NCI-H1048 (cell line): ENCODE measurements around the gene TELO2.

Source experiments
- DNase-seq: peaks from one replicate; lab custom pipeline; 2025; lab: John Stamatoyannopoulos, UW

The TELO2 gene

GRCh38 chr16:1537138-1537577 lies 44.0 kb downstream of the TELO2 start:
- DNase-seq: no peak

DNA sequence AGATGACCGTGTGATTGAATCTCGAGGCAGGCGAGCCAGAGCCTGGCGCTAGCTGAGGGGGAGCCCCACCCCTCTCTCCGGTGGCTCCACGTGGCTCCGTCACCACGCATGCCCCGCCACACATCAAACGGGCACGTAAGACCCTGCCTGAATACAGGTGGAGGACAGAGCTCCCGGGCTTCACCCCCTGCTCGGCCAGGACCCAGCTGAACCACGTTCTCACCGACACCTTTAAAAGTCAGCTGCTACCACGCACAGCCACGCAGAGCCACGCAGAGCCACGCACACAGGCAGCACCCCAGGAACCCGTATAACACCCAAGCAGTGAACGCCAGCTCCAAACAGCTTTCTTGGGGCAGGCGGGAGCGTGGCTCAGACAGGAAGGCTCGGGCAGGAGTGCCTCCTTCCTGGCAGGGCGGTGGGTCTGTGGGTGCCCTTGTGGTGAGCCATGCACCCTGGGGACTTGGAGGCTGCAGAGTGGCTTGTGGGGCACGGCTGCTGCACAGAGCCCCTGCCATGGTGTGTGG lies 44.7 kb downstream of the TELO2 start:
- no peak for DNase-seq

- no peak for DNase-seq
Measured at GRCh38 chr16:1538804-1539520, 45.8 kb downstream of the TELO2 start.

GRCh38 chr16:1539720-1540555 lies 46.8 kb downstream of the TELO2 start:
- DNase-seq: no peak

DNA sequence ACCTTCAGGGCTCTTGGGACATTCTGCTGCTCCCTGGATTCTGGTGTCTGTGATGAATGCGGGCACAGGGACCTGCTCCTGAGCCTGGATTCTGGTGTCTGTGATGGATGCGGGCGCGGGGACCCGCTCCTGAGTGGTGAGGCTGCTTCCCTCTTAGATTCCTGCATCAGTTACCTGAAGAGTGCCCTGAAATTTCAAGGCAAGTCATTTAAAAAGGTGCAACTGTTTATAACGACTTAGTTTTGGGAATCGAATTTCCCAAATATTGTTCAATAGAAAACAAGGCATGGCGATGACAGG lies 47.3 kb downstream of the TELO2 start:
- DNase-seq: no peak

DNA sequence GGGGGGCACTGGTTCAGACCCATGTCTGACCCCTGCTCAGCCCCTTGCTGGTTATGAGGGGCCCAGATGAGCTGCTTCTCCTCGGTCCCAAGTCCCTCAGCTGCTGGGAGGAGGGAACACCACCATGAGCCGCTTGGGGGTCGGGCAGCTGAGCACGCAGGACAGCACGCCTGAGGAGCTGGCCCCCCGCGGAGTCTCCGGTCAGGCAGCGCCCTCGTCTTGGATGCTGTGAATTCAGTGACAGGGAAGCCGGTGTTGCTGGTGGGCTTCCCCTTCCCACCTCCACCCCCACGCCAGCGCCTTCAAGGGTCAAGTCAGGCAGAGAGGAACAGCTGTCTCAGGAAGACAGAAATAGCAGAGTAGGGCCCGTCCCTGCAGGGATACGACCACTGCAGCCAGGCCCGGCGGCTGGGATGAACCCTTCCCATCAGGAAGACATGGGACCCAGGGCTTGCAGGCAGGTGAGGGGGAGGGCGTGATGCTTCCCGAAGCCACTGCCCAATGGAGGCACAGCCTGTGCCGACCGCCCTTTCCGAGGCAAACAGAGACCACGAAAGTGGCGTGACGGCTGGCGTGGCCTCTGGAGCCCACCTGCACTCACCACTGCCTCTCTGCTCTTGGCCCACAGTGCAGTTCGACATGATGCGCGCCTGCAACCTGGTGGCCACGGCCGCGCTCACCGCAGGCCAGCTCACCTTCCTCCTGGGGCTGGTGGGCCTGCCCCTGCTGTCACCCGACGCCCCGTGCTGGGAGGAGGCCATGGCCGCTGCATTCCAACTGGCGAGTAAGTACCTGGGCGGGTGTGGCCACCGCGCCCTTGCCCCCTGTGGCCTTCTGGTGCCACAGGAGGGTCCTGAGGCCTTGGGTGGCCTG lies 48.4 kb downstream of the TELO2 start:
- DNase-seq: no peak

DNA sequence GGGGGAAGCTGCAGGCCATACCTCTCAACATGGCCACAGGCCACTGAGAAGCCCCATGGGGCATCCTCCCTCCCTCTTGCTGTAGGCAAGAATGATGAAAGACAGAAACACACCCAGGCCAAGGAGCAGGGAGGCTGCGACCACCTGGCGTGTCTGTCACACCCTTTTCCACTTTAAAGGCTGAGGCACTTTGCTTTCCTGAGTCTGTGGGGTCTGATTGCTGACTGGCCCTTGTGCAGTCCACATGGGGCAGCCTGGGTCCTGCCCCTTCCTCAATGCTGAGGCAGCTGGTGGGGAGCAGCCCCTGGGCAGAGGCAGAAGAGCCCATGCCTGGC lies 49.0 kb downstream of the TELO2 start:
- no peak for DNase-seq

DNA sequence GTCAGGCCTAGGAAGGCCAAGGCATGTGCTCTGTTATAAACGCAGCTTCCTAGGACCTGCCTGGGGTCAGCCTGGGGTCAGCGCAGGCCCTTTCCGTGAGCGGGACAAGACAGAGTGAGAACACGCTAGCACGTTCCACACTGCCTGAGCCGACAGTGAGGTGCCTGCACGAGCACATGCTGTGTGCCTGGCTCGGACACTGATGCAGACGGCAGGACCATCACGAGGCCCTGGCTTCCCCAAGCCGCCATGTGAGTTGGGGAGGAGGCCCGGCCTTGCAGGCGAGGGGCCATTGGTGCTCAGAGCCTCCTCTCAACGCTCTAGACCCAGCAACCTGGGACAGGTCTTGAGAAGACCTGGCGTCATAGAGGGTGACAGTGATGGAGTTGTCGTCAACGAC lies 49.4 kb downstream of the TELO2 start:
- no peak for DNase-seq

- no peak for DNase-seq
Measured at GRCh38 chr16:1543085-1543896, 50.1 kb downstream of the TELO2 start.

GRCh38 chr16:1545044-1546040 lies 52.2 kb downstream of the TELO2 start:
- DNase-seq: no peak

- no peak for DNase-seq
Measured at GRCh38 chr16:1546430-1546829, 53.3 kb downstream of the TELO2 start.

DNA sequence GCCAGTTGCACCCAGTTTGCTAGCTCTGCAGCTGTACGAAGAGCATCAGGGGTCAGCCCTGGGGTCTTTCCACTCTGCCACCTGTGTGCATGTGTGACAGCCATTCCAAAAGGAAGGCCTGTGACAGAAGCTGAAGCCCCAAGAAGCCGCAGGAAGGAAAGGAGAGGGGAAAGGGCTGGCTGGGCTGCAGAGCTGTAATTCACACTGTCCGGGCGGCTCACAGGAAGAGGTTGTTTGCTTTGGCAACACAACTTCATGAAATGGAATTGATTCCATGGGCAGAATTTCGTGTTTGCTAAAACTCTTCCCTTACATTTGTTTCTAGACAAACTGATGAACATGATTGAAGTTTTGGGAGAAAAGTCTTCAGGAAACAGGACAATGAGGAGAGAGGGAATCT lies 55.1 kb downstream of the TELO2 start:
- no peak for DNase-seq

DNA sequence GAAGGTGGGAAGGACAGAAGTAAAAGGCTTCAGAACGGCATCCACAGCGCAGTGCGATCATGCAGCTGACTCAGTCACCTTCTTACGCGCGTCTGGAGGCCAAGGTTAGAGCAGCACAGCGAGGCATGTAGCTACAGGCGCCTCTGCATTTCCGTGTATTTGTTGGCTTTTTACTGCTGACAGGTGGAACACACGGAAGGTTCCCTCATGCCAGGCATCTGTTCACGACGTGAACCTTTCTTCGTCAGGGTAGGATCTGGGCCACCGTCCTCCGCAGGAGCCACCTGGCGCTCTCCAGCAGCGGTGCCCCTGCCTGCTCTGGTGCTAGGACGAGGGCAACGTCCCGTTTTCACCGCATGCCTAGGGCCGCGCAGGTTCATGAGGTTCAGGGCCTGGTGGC lies 55.6 kb downstream of the TELO2 start:
- DNase-seq: no peak

DNA sequence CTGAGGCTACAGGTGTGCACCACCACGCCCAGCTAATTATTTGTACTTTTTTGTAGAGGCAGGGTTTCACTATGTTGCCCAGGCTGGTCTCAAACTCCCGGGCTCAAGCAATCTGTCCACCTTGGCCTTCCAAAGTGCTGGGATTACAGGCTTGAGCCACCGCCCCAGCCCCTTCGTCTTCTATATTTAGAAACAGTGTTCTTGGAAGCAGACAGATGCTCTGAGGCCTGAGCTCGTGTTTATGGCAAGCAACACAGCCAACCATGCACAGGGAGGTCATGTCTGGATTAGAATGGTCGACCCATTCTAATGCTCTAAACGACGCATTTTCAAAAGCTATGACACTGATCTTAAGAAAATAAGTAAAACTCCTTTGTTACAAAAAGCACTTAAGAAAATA lies 56.9 kb downstream of the TELO2 start:
- no peak for DNase-seq

DNA sequence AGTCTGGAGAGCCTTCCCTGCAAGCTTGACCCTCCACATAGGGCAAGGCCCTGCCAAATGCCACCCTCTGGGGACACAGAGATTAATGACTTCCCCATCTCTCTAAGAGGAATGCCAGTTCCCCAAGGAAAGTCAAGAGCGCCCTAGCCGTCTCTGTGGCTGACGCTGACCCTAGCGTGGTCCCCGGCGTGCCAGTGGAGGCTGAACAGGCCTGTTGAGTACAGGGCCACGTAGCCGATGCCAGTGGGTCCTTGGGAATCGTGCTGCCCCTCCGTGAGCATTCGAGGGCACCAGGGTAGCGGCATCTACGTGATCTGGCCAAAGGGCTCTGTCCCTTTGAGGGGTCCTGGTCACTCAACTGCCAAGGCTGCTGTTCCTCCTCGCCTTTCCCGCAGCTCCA lies 57.5 kb downstream of the TELO2 start:
- DNase-seq: no peak

- DNase-seq: no peak
Measured at GRCh38 chr16:1551166-1551565, 58.0 kb downstream of the TELO2 start.

GRCh38 chr16:1552129-1552528 lies 59.0 kb downstream of the TELO2 start:
- DNase-seq: no peak

- no peak for DNase-seq
Measured at GRCh38 chr16:1553946-1554825, 61.0 kb downstream of the TELO2 start.

DNA sequence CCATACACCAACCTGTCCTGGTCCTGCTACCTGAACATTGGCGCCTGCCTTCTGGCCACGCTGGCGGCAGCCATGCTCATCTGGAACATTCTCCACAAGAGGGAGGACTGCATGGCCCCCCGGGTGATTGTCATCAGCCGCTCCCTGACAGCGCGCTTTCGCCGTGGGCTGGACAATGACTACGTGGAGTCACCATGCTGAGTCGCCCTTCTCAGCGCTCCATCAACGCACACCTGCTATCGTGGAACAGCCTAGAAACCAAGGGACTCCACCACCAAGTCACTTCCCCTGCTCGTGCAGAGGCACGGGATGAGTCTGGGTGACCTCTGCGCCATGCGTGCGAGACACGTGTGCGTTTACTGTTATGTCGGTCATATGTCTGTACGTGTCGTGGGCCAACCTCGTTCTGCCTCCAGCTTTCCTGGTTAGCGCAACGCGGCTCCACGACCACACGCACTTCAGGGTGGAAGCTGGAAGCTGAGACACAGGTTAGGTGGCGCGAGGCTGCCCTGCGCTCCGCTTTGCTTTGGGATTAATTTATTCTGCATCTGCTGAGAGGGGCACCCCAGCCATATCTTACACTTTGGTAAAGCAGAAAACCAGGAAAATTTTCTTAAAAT lies 61.8 kb downstream of the TELO2 start:
- DNase-seq: no peak
